Gastrocnemius medialis (tissue), 4 donors: Measurements from ENCODE around the gene TRIM34. TPM values are rescaled to one million over a fixed set of nuclear protein-coding genes. Genes with fewer than 3 reads are reported as not detected.
"Not testable (repeated sequence)": the region's sequence is repeated elsewhere in the genome, so short reads cannot be mapped to it uniquely, and the experiment has no call there.

Experiments
- ATAC-seq, 2 donors: fragments of 150-250 bp; one replicate each; pipeline ENCODE4 v1.9.1; 2016
- DNase-seq, 2 donors: peaks; one replicate each; pipeline ENCODE4 v3.0.0-alpha.2; 2019
- H3K27ac ChIP-seq, 4 donors: fragments of 200-600 bp; sonication (generic); 1 replicate in 1 of 4; 2 replicates in 3 of 4; pipeline ENCODE4 v1.5.1; 2016 to 2018; ENCODE audit warnings: mild to moderate bottlenecking in 2 of 4, moderate library complexity in 1 of 4
- H3K27me3 ChIP-seq, 3 donors: fragments of 200-600 bp; sonication (generic) in 2 of 3; 1 replicate in 1 of 3; 2 replicates in 2 of 3; pipeline versions ENCODE4 v1.5.1 to v1.6.0; 2016 to 2019; ENCODE audit warnings: mild to moderate bottlenecking in 1 of 3, moderate library complexity in 1 of 3
- H3K36me3 ChIP-seq, 2 donors: fragments of 200-600 bp; sonication (generic) in 1 of 2; one replicate each; pipeline ENCODE4 v1.5.1; 2017 to 2018
- H3K4me1 ChIP-seq, 2 donors: fragments of 200-600 bp; sonication (generic) in 1 of 2; one replicate each; pipeline ENCODE4 v1.5.1; 2016 to 2017; ENCODE audit warnings: mild to moderate bottlenecking in 2 of 2
- H3K4me3 ChIP-seq, 4 donors: fragments of 200-600 bp; sonication (generic) in 3 of 4; 1 replicate in 1 of 4; 2 replicates in 3 of 4; pipeline ENCODE4 v1.5.1; 2016 to 2019; ENCODE audit warnings: mild to moderate bottlenecking in 2 of 4
- H3K9me3 ChIP-seq, 3 donors: fragments of 200-600 bp; sonication (generic) in 2 of 3; 1 replicate in 1 of 3; 2 replicates in 2 of 3; pipeline ENCODE4 v1.5.1; 2016 to 2019
- CTCF ChIP-seq, 5 experiments: fragments of 450-650 bp in 3 of 5; fragments of 200-600 bp in 2 of 5; sonication (generic) in 2 of 5; IDR thresholded peaks in 4 of 5; conservative IDR thresholded peaks in 1 of 5; 1 replicate in 4 of 5; 2 replicates in 1 of 5; pipeline ENCODE4 v1.5.1; 2016 to 2019; ENCODE audit warnings: antibody characterized with exemption in 5 of 5, mild to moderate bottlenecking in 3 of 5, moderate library complexity in 3 of 5
- POLR2A ChIP-seq, 2 donors: fragments of 450-650 bp; IDR thresholded peaks; one replicate each; pipeline ENCODE4 v1.6.1; 2017; ENCODE audit warnings: antibody characterized with exemption in 2 of 2, mild to moderate bottlenecking in 2 of 2, moderate library complexity in 2 of 2
- in situ Hi-C, 4 donors: fragments of 200-750 bp; cut with MboI; loops; one replicate each; pipeline versions ENCODE4 v1.15.0 to v1.8.0; 2017; ENCODE audit warnings: low sequenced_read_pairs in 4 of 4
- intact Hi-C: fragments of 100-400 bp; cut with DNase I; formaldehyde crosslinking; loops from one replicate; pipeline ENCODE4 v1.15.1; 2023; ENCODE audit warnings: low total_unique reads
- total RNA-seq, 4 donors: library from RNA; depleted of rRNA; stranded (reverse); fragments of >200 nt; gene quantifications; one replicate each; pipeline versions ENCODE4 v1.1.0 to v1.2.3, GENCODE V29; 2016

Gene TRIM34
- total RNA-seq, 4 donors from 2014 or later, result 0.32 to 1.6 (median 1.2) TPM

GRCh38 chr11:5581014-5581413 is 43.8 kb upstream of the TRIM34 start:
- H3K9me3 ChIP-seq, result no peaks in the 10 kb centered on the region
- H3K27me3 ChIP-seq, result no peaks in the 10 kb centered on the region
- TF ChIP-seq POLR2A (IDR thresholded peaks at IDR 0.05) (no peak), CTCF (IDR thresholded peaks at IDR 0.05 in 4 of 5, conservative IDR thresholded peaks at IDR 0.05 in 1 of 5) (no peak)
- no peak overlapping the region for H3K4me3 ChIP-seq
- H3K4me1 ChIP-seq, result no peaks in the 10 kb centered on the region
- H3K36me3 ChIP-seq, result no peaks in the 10 kb centered on the region
- H3K27ac ChIP-seq, result no peak overlapping the region
- intact Hi-C loops, result no loop called here
- ATAC-seq (no peak), DNase-seq (no peak)
- in situ Hi-C loops, result no loop called here

GRCh38 chr11:5584458-5584857 is 40.3 kb upstream of the TRIM34 start:
- ATAC-seq, H3K27me3 ChIP-seq, H3K4me1 ChIP-seq, intact Hi-C loops, in situ Hi-C loops, H3K9me3 ChIP-seq, H3K27ac ChIP-seq, H3K4me3 ChIP-seq, H3K36me3 ChIP-seq, DNase-seq: not testable (repeated sequence)

GRCh38 chr11:5589906-5590305 is 34.9 kb upstream of the TRIM34 start:
- H3K27me3 ChIP-seq, H3K4me1 ChIP-seq, intact Hi-C loops, in situ Hi-C loops, ATAC-seq, DNase-seq, H3K4me3 ChIP-seq, H3K36me3 ChIP-seq, H3K9me3 ChIP-seq, H3K27ac ChIP-seq: not testable (repeated sequence)

- no peaks in the 10 kb centered on the region for H3K27me3 ChIP-seq
These were observed 33.2 kb upstream of the TRIM34 start for GRCh38 chr11:5591613-5592012.

GRCh38 chr11:5592615-5593014 is 32.2 kb upstream of the TRIM34 start:
- no peak for DNase-seq
- H3K9me3 ChIP-seq, result no peaks in the 10 kb centered on the region
- H3K4me3 ChIP-seq, result no peak overlapping the region
- in situ Hi-C loops (no loop called here), intact Hi-C loops (no loop called here)
- no peaks in the 10 kb centered on the region for H3K27me3 ChIP-seq
- no peak overlapping the region for H3K27ac ChIP-seq
- no peak for TF ChIP-seq CTCF (IDR thresholded peaks at IDR 0.05 in 4 of 5, conservative IDR thresholded peaks at IDR 0.05 in 1 of 5)
- TF ChIP-seq POLR2A (IDR thresholded peaks at IDR 0.05), result no peak
- H3K36me3 ChIP-seq, result no peaks in the 10 kb centered on the region
- no peak for ATAC-seq
- no peaks in the 10 kb centered on the region for H3K4me1 ChIP-seq

More at GRCh38 chr11:5591613-5592012, 33.2 kb upstream of the TRIM34 start:
- H3K4me3 ChIP-seq, result no peak overlapping the region
- in situ Hi-C loops (no loop called here), intact Hi-C loops (no loop called here)
- no peak for ATAC-seq
- H3K36me3 ChIP-seq, result no peaks in the 10 kb centered on the region
- no peaks in the 10 kb centered on the region for H3K9me3 ChIP-seq
- DNase-seq, result no peak
- no peak overlapping the region for H3K27ac ChIP-seq
- H3K4me1 ChIP-seq, result no peaks in the 10 kb centered on the region
- TF ChIP-seq CTCF (IDR thresholded peaks at IDR 0.05 in 4 of 5, conservative IDR thresholded peaks at IDR 0.05 in 1 of 5) (no peak), POLR2A (IDR thresholded peaks at IDR 0.05) (no peak)

GRCh38 chr11:5593146-5593545 is 31.7 kb upstream of the TRIM34 start:
- DNase-seq (no peak), ATAC-seq (no peak)
- in situ Hi-C loops, result no loop called here
- no peak for TF ChIP-seq CTCF (IDR thresholded peaks at IDR 0.05 in 4 of 5, conservative IDR thresholded peaks at IDR 0.05 in 1 of 5)
- TF ChIP-seq POLR2A (IDR thresholded peaks at IDR 0.05), result no peak
- H3K4me1 ChIP-seq, result no peaks in the 10 kb centered on the region
- H3K9me3 ChIP-seq, result no peaks in the 10 kb centered on the region
- H3K27me3 ChIP-seq, result no peaks in the 10 kb centered on the region
- H3K36me3 ChIP-seq, result no peaks in the 10 kb centered on the region
- no peak overlapping the region for H3K4me3 ChIP-seq
- no peak overlapping the region for H3K27ac ChIP-seq
- intact Hi-C loops, result no loop called here
